Naive thymus-derived CD4-positive, alpha-beta T cell (primary cell): ENCODE data around the gene ABI2. TPM values are rescaled to one million over a fixed set of nuclear protein-coding genes. Genes with fewer than 3 reads are reported as not detected.
"Not testable (repeated sequence)": the region's sequence is repeated elsewhere in the genome, so short reads cannot be mapped to it uniquely, and the experiment has no call there.

ENCODE experiments used
- ATAC-seq: fragments of 150-1000 bp; cut with Tn5 transposase; 2 replicates; pipeline ENCODE4 v1.10.0; 2021; ENCODE audit warnings: mild to moderate bottlenecking, moderate library complexity
- CTCF ChIA-PET: fragments of 350-600 bp; sonication (Branson Sonifier 250); formaldehyde crosslinking; loops from one replicate; lab custom pipeline; 2021; ENCODE audit warnings: antibody characterized with exemption; lab: Charles Lee
- POLR2A ChIA-PET: fragments of 350-600 bp; sonication (Branson Sonifier 250); formaldehyde crosslinking; loops from one replicate; lab custom pipeline; 2021; ENCODE audit warnings: antibody characterized with exemption, inconsistent platforms; lab: Charles Lee
- DNase-seq, 9 donors: peaks; one replicate each; pipeline versions ENCODE4 v3.0.0 to v3.0.0-alpha.2; 2020 to 2022; ENCODE audit warnings: mixed read lengths in 1 of 9
- H3K27ac ChIP-seq: one replicate; pipeline ENCODE4 v1.7.0; 2013; ENCODE audit warnings: mild to moderate bottlenecking, low read depth, low read length, moderate library complexity
- H3K27me3 ChIP-seq, 2 donors: one replicate each; pipeline ENCODE4 v1.7.0; 2013; ENCODE audit warnings: low read length in 2 of 2, mild to moderate bottlenecking in 2 of 2, moderate library complexity in 2 of 2; ENCODE audit not compliant: control insufficient read depth in 2 of 2, insufficient read depth in 2 of 2
- H3K36me3 ChIP-seq, 3 experiments: 1 replicate in 2 of 3; 2 replicates in 1 of 3; pipeline ENCODE4 v1.7.0; 2013; ENCODE audit warnings: low read length in 3 of 3, mild to moderate bottlenecking in 3 of 3, moderate library complexity in 1 of 3; ENCODE audit not compliant: insufficient read depth in 3 of 3, control insufficient read depth in 2 of 3
- H3K4me1 ChIP-seq, 2 donors: one replicate each; pipeline ENCODE4 v1.7.0; 2013; ENCODE audit warnings: low read length in 2 of 2, mild to moderate bottlenecking in 2 of 2, moderate library complexity in 1 of 2; ENCODE audit not compliant: control insufficient read depth in 2 of 2, insufficient read depth in 2 of 2
- H3K4me3 ChIP-seq: 2 replicates; pipeline ENCODE4 v1.7.0; 2013; ENCODE audit warnings: mild to moderate bottlenecking, low read length
- H3K9me3 ChIP-seq, 3 experiments: 1 replicate in 2 of 3; 2 replicates in 1 of 3; pipeline ENCODE4 v1.7.0; 2013; ENCODE audit warnings: low read length in 3 of 3; ENCODE audit not compliant: control insufficient read depth in 2 of 3
- H3K27ac Mint-ChIP-seq, 9 donors: one replicate each; pipeline ENCODE4 v1.8.0; 2020 to 2022; ENCODE audit warnings: mixed read lengths in 9 of 9, mild to moderate bottlenecking in 8 of 9, moderate library complexity in 5 of 9, inconsistent platforms in 2 of 9
- H3K27me3 Mint-ChIP-seq, 5 donors: one replicate each; pipeline ENCODE4 v1.8.0; 2021 to 2022; ENCODE audit warnings: mixed read lengths in 5 of 5, mild to moderate bottlenecking in 1 of 5
- H3K36me3 Mint-ChIP-seq, 5 donors: one replicate each; pipeline ENCODE4 v1.8.0; 2020 to 2022; ENCODE audit warnings: mixed read lengths in 5 of 5, mild to moderate bottlenecking in 3 of 5, inconsistent platforms in 1 of 5
- H3K4me1 Mint-ChIP-seq, 7 donors: one replicate each; pipeline ENCODE4 v1.8.0; 2020 to 2022; ENCODE audit warnings: mixed read lengths in 7 of 7, mild to moderate bottlenecking in 3 of 7, inconsistent platforms in 1 of 7
- H3K4me3 Mint-ChIP-seq, 10 donors: one replicate each; pipeline ENCODE4 v1.8.0; 2020 to 2022; ENCODE audit warnings: mild to moderate bottlenecking in 10 of 10, mixed read lengths in 10 of 10, moderate library complexity in 6 of 10, inconsistent platforms in 2 of 10
- H3K9me3 Mint-ChIP-seq, 11 donors: one replicate each; pipeline ENCODE4 v1.8.0; 2020 to 2022; ENCODE audit warnings: mixed read lengths in 11 of 11, mild to moderate bottlenecking in 4 of 11, inconsistent platforms in 1 of 11, moderate library complexity in 1 of 11
- intact Hi-C, 2 donors: fragments of 100-400 bp; cut with micrococcal nuclease; formaldehyde crosslinking; loops; one replicate each; pipeline ENCODE4 v1.15.1; 2023
- polyA plus RNA-seq, 2 donors: library from polyadenylated mRNA; unstranded; fragments of 300-500 nt; fragmentation: Illumina TruSeq; gene quantifications; one replicate each; pipeline ENCODE4 v1.2.3, GENCODE V29; 2021
- total RNA-seq, 6 experiments: library from RNA in 5 of 6; stranded (reverse) in 5 of 6; gene quantifications; 1 replicate in 5 of 6; 2 replicates in 1 of 6; pipeline ENCODE4 v1.2.3 and lab custom pipeline; 2021 to 2026

Gene ABI2
- total and polyA plus RNA-seq, 7 experiments from 2014 or later, result 18.7 to 41.5 (median 28.2) TPM

GRCh38 chr2:203361922-203362321, 33.7 kb downstream of the ABI2 start:
- H3K4me1 Mint-ChIP-seq, result peaks cover 0 to 19% (median 12%) of the 10 kb centered on the region in 7 donors
- Histone ChIP-seq H3K4me3 (no peak overlapping the region), H3K27ac (no peak overlapping the region), H3K4me1 (no peaks in the 10 kb centered on the region), H3K36me3 (no peaks in the 10 kb centered on the region), H3K9me3 (no peaks in the 10 kb centered on the region), H3K27me3 (no peaks in the 10 kb centered on the region)
- DNase-seq (no peak), ATAC-seq (no peak)
- peaks cover 0 to 4% (median 0%) of the 10 kb centered on the region in 11 donors for H3K9me3 Mint-ChIP-seq
- H3K4me3 Mint-ChIP-seq, result no peak overlapping the region
- no peaks in the 10 kb centered on the region for H3K27me3 Mint-ChIP-seq
- intact Hi-C loops, result no loop called here
- ChIA-PET CTCF (interaction anchor here (0.7 kb wide), 1 partner anchor 27 kb away, joined by 3 read pairs; no protein-coding TSS in a partner anchor), POLR2A (no interaction called here)
- peaks cover 4 to 20% (median 10%) of the 10 kb centered on the region in 5 donors for H3K36me3 Mint-ChIP-seq
- H3K27ac Mint-ChIP-seq, result no peak overlapping the region

GRCh38 chr2:203366639-203367466, 38.7 kb downstream of the ABI2 start:
- Histone ChIP-seq H3K27ac (no peak overlapping the region), H3K4me1 (no peaks in the 10 kb centered on the region), H3K9me3 (no peaks in the 10 kb centered on the region), H3K27me3 (no peaks in the 10 kb centered on the region), H3K4me3 (no peak overlapping the region), H3K36me3 (no peaks in the 10 kb centered on the region)
- H3K27me3 Mint-ChIP-seq, result no peaks in the 10 kb centered on the region
- no peak overlapping the region for H3K27ac Mint-ChIP-seq
- ATAC-seq, result no peak
- peaks cover 0 to 1% (median 0%) of the 10 kb centered on the region in 7 donors for H3K4me1 Mint-ChIP-seq
- ChIA-PET CTCF (no interaction called here), POLR2A (no interaction called here)
- intact Hi-C loops, result no loop called here
- H3K36me3 Mint-ChIP-seq, result peaks cover 4 to 24% (median 16%) of the 10 kb centered on the region in 5 donors
- no peak for DNase-seq
- no peak overlapping the region for H3K4me3 Mint-ChIP-seq
- no peaks in the 10 kb centered on the region for H3K9me3 Mint-ChIP-seq

GRCh38 chr2:203372706-203373105, 44.5 kb downstream of the ABI2 start:
- H3K27me3 Mint-ChIP-seq, ATAC-seq, POLR2A ChIA-PET, H3K27me3 ChIP-seq, H3K27ac ChIP-seq, intact Hi-C loops, H3K4me3 Mint-ChIP-seq, CTCF ChIA-PET, DNase-seq, H3K9me3 Mint-ChIP-seq, H3K4me3 ChIP-seq, H3K9me3 ChIP-seq, H3K27ac Mint-ChIP-seq, H3K4me1 ChIP-seq, H3K36me3 ChIP-seq: not testable (repeated sequence)
- H3K36me3 Mint-ChIP-seq, result peaks cover 4 to 20% (median 16%) of the 10 kb centered on the region in 5 donors
- peaks cover 0 to 16% (median 7%) of the 10 kb centered on the region in 7 donors for H3K4me1 Mint-ChIP-seq

GRCh38 chr2:203376173-203376572, 48.0 kb downstream of the ABI2 start:
- CTCF ChIA-PET, result no interaction called here
- ATAC-seq, result no peak
- intact Hi-C loops, result loop anchor here in 1 of 2 donors (1.0 kb wide), 1 partner anchor 151 kb away; no protein-coding TSS in a partner anchor

GRCh38 chr2:203379156-203379555, 51.0 kb downstream of the ABI2 start:
- Histone ChIP-seq H3K4me3 (no peak overlapping the region), H3K27ac (no peak overlapping the region), H3K27me3 (no peaks in the 10 kb centered on the region), H3K36me3 (no peaks in the 10 kb centered on the region), H3K9me3 (no peaks in the 10 kb centered on the region), H3K4me1 (no peaks in the 10 kb centered on the region)
- Mint-ChIP-seq H3K4me3 (no peak overlapping the region), H3K4me1 (peaks cover 0 to 16% (median 7%) of the 10 kb centered on the region in 7 donors), H3K36me3 (peaks cover 0 to 24% (median 6%) of the 10 kb centered on the region in 5 donors), H3K27ac (no peak overlapping the region), H3K9me3 (no peaks in the 10 kb centered on the region), H3K27me3 (no peaks in the 10 kb centered on the region)
- POLR2A ChIA-PET, result no interaction called here
- DNase-seq (no peak), ATAC-seq (no peak)
- intact Hi-C loops, result no loop called here
- CTCF ChIA-PET, result no interaction called here

More at GRCh38 chr2:203376173-203376572, 48.0 kb downstream of the ABI2 start:
- H3K4me1 ChIP-seq, result no peaks in the 10 kb centered on the region
- H3K9me3 ChIP-seq, result no peaks in the 10 kb centered on the region
- no peaks in the 10 kb centered on the region for H3K36me3 ChIP-seq
- no peaks in the 10 kb centered on the region for H3K9me3 Mint-ChIP-seq
- no peaks in the 10 kb centered on the region for H3K27me3 Mint-ChIP-seq
- no peak overlapping the region for H3K27ac ChIP-seq
- POLR2A ChIA-PET, result no interaction called here
- no peak overlapping the region for H3K27ac Mint-ChIP-seq
- H3K4me1 Mint-ChIP-seq, result peaks cover 0 to 16% (median 7%) of the 10 kb centered on the region in 7 donors
- no peaks in the 10 kb centered on the region for H3K27me3 ChIP-seq
- no peak overlapping the region for H3K4me3 ChIP-seq
- H3K4me3 Mint-ChIP-seq, result no peak overlapping the region
- peaks cover under 1 to 12% (median 3%) of the 10 kb centered on the region in 5 donors for H3K36me3 Mint-ChIP-seq
- peak in 4 of 9 donors; percentile 1 to 23 (median 10) for DNase-seq

GRCh38 chr2:203383038-203383437, 54.8 kb downstream of the ABI2 start:
- H3K4me3 Mint-ChIP-seq, result no peak overlapping the region
- no peaks in the 10 kb centered on the region for H3K27me3 Mint-ChIP-seq
- peaks cover 3 to 30% (median 12%) of the 10 kb centered on the region in 5 donors for H3K36me3 Mint-ChIP-seq
- no peaks in the 10 kb centered on the region for H3K36me3 ChIP-seq
- H3K4me1 Mint-ChIP-seq, result peaks cover 0 to 5% (median 0%) of the 10 kb centered on the region in 7 donors
- H3K9me3 ChIP-seq, result no peaks in the 10 kb centered on the region
- no peak overlapping the region for H3K27ac Mint-ChIP-seq
- no peaks in the 10 kb centered on the region for H3K4me1 ChIP-seq
- no peaks in the 10 kb centered on the region for H3K9me3 Mint-ChIP-seq
- intact Hi-C loops, result no loop called here
- no peak for DNase-seq
- no peak overlapping the region for H3K4me3 ChIP-seq
- H3K27me3 ChIP-seq, result no peaks in the 10 kb centered on the region
- CTCF ChIA-PET, result interaction anchor here (0.5 kb wide), 1 partner anchor 508 kb away, joined by 3 read pairs; no protein-coding TSS in a partner anchor
- no peak for ATAC-seq
- no peak overlapping the region for H3K27ac ChIP-seq
- POLR2A ChIA-PET, result interaction anchor here (0.7 kb wide), 1 partner anchor 382 kb away, joined by 5 read pairs; no protein-coding TSS in a partner anchor
